ENCODE results near the gene RANBP17.

DNA sequence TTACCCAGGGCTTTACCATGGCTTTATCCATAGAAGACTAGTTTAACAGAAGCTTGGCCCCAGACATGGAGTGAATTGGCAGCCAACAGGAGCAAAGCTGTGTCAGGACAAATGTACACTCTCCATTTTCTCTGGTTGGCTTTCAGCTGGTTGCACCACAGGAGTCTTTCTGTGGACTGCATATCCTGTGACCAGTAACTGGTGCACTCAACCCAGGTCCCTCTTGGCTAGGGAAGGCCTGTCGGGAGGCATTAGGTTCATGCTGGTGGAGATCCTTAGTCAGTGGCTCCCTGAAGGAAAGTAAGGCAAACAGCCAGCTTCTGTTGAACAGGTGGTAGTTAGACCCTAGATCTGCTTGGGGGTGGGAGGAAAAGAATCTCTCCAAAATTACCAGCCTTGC lies 300.3 kb downstream of the RANBP17 start:
- no peak for TF ChIP-seq EZH2 (IDR thresholded peaks at IDR 0.05; ENCODE audit: low read length, missing control alignments)
- TF ChIP-seq, protein P1, sequence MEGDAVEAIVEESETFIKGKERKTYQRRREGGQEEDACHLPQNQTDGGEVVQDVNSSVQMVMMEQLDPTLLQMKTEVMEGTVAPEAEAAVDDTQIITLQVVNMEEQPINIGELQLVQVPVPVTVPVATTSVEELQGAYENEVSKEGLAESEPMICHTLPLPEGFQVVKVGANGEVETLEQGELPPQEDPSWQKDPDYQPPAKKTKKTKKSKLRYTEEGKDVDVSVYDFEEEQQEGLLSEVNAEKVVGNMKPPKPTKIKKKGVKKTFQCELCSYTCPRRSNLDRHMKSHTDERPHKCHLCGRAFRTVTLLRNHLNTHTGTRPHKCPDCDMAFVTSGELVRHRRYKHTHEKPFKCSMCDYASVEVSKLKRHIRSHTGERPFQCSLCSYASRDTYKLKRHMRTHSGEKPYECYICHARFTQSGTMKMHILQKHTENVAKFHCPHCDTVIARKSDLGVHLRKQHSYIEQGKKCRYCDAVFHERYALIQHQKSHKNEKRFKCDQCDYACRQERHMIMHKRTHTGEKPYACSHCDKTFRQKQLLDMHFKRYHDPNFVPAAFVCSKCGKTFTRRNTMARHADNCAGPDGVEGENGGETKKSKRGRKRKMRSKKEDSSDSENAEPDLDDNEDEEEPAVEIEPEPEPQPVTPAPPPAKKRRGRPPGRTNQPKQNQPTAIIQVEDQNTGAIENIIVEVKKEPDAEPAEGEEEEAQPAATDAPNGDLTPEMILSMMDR (conservative IDR thresholded peaks at IDR 0.05 in 1 of 2, IDR thresholded peaks at IDR 0.05 in 1 of 2; ENCODE audit: low read depth in 1 of 2, low read length in 2 of 2) = no peak

Data from fibroblast of lung (primary cell).